Stimulated activated CD4-positive, alpha-beta T cell treated with anti-CD3 and anti-CD28 coated beads, Interleukin-12 subunit alpha, Interleukin-12 subunit beta, amount 100 ng/mL, for 48 hours (primary cell): ENCODE measurements around the gene OSBPL1A.

ENCODE experiments used
- DNase-seq, 3 donors: peaks; one replicate each; pipeline ENCODE4 v3.0.0-alpha.2; 2020; ENCODE audit warnings: low read depth in 2 of 3, low spot score in 1 of 3

OSBPL1A gene

GRCh38 chr18:24230766-24231165, 166.9 kb downstream of the OSBPL1A start:
- no peak for DNase-seq

GRCh38 chr18:24228667-24229041, 169.0 kb downstream of the OSBPL1A start:
- no peak for DNase-seq

- no peak for DNase-seq
These were observed 169.5 kb downstream of the OSBPL1A start for GRCh38 chr18:24227977-24228666.

GRCh38 chr18:24220318-24220688, 177.3 kb downstream of the OSBPL1A start:
- no peak for DNase-seq

- DNase-seq = no peak
These were observed 177.9 kb downstream of the OSBPL1A start for GRCh38 chr18:24219561-24220317.

- no peak for DNase-seq
These were observed 182.7 kb downstream of the OSBPL1A start for GRCh38 chr18:24214913-24215312.

- DNase-seq = no peak
These were observed 183.5 kb downstream of the OSBPL1A start for GRCh38 chr18:24214144-24214543.

GRCh38 chr18:24212939-24213338, 184.7 kb downstream of the OSBPL1A start:
- DNase-seq = no peak

GRCh38 chr18:24209558-24209957, 188.1 kb downstream of the OSBPL1A start:
- no peak for DNase-seq

- no peak for DNase-seq
These were observed 189.2 kb downstream of the OSBPL1A start for GRCh38 chr18:24208270-24209035.

GRCh38 chr18:24204904-24205303, 192.7 kb downstream of the OSBPL1A start:
- DNase-seq = no peak

- no peak for DNase-seq
These were observed 195.6 kb downstream of the OSBPL1A start for GRCh38 chr18:24201699-24202687.

- no peak for DNase-seq
These were observed 196.9 kb downstream of the OSBPL1A start for GRCh38 chr18:24200494-24201290.

- no peak for DNase-seq
These were observed 198.2 kb downstream of the OSBPL1A start for GRCh38 chr18:24199372-24199962.

GRCh38 chr18:24198461-24198860, 199.2 kb downstream of the OSBPL1A start:
- DNase-seq = no peak

- no peak for DNase-seq
These were observed 200.2 kb downstream of the OSBPL1A start for GRCh38 chr18:24197412-24197811.

GRCh38 chr18:24196764-24197163, 200.9 kb downstream of the OSBPL1A start:
- no peak for DNase-seq

- DNase-seq = no peak
These were observed 202.1 kb downstream of the OSBPL1A start for GRCh38 chr18:24195296-24196053.

GRCh38 chr18:24190590-24190989, 207.0 kb downstream of the OSBPL1A start:
- DNase-seq = no peak
